ENCODE measurements around the gene GTF2H2.
"Not testable (repeated sequence)": the region's sequence is repeated elsewhere in the genome, so short reads cannot be mapped to it uniquely, and the experiment has no call there.

DNA sequence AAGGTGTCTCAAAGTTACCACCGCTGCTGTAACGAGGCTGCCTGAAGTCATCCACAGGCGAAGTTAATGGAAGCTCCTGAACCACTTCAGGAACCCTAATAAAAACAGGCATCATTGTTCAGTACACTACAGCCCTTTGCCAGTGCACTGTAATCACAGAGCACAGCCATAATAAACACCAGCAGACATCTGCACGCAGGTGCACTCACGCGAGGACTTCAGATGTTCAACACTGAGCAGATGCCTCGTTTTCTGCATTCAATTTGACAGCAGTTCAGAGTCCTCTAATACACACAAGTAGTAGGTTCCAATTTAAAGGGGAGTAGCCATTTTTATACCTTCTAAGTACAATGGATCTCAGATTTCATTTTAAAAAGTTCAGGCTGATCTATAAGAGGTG, 15.4 kb upstream of the GTF2H2 start:
- TF ChIP-seq, protein P1, sequence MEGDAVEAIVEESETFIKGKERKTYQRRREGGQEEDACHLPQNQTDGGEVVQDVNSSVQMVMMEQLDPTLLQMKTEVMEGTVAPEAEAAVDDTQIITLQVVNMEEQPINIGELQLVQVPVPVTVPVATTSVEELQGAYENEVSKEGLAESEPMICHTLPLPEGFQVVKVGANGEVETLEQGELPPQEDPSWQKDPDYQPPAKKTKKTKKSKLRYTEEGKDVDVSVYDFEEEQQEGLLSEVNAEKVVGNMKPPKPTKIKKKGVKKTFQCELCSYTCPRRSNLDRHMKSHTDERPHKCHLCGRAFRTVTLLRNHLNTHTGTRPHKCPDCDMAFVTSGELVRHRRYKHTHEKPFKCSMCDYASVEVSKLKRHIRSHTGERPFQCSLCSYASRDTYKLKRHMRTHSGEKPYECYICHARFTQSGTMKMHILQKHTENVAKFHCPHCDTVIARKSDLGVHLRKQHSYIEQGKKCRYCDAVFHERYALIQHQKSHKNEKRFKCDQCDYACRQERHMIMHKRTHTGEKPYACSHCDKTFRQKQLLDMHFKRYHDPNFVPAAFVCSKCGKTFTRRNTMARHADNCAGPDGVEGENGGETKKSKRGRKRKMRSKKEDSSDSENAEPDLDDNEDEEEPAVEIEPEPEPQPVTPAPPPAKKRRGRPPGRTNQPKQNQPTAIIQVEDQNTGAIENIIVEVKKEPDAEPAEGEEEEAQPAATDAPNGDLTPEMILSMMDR (IDR thresholded peaks at IDR 0.05): not testable (repeated sequence)
- TF ChIP-seq POLR2A (IDR thresholded peaks at IDR 0.05): not testable (repeated sequence)
